Measurements from ENCODE around the gene IL16.

- TF ChIP-seq, protein P1, sequence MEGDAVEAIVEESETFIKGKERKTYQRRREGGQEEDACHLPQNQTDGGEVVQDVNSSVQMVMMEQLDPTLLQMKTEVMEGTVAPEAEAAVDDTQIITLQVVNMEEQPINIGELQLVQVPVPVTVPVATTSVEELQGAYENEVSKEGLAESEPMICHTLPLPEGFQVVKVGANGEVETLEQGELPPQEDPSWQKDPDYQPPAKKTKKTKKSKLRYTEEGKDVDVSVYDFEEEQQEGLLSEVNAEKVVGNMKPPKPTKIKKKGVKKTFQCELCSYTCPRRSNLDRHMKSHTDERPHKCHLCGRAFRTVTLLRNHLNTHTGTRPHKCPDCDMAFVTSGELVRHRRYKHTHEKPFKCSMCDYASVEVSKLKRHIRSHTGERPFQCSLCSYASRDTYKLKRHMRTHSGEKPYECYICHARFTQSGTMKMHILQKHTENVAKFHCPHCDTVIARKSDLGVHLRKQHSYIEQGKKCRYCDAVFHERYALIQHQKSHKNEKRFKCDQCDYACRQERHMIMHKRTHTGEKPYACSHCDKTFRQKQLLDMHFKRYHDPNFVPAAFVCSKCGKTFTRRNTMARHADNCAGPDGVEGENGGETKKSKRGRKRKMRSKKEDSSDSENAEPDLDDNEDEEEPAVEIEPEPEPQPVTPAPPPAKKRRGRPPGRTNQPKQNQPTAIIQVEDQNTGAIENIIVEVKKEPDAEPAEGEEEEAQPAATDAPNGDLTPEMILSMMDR (IDR thresholded peaks at IDR 0.05), result no peak
- TF ChIP-seq POLR2A (IDR thresholded peaks at IDR 0.05), result no peak
These were observed 87.8 kb downstream of the IL16 start for GRCh38 chr15:81284256-81285031.
